ENCODE measurements around the gene CLCN1.

- no peak for TF ChIP-seq CTCF (IDR thresholded peaks at IDR 0.05; ENCODE audit: low read depth, low read length)
- no peak for TF ChIP-seq POLR2A (IDR thresholded peaks at IDR 0.05; ENCODE audit: extremely low read depth, insufficient read length)
Observed at GRCh38 chr7:143361552-143362130, 45.7 kb downstream of the CLCN1 start.
